ENCODE measurements around the gene APBA3. TPM values are rescaled to one million over a fixed set of nuclear protein-coding genes. Genes with fewer than 3 reads are reported as not detected.

Gene APBA3
- total RNA-seq, 1 experiment from 2014 or later = 34.0 TPM

DNA sequence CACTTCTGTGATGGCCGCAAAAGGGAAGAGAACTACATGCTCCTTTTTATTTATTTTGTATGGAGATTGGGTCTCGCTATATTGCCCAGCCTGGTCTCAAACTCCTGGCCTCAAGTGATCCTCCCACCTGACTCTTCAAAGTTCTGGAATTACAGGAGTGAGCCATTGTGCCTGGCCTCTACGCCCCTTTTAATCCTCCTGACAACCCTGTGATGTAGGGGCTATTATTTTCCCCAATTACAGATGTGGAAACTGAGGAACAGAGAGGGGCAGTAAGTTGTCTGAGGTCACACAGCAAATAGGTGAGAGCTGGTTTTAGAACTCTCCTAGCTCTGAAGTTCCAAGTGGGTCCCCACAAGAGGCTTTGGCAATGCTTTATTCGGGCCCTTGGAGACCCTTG, 41.6 kb downstream of the APBA3 start:
- TF ChIP-seq TCF7L2 (IDR thresholded peaks at IDR 0.05; ENCODE audit: low read depth, low read length) = no peak
- TF ChIP-seq, protein P1, sequence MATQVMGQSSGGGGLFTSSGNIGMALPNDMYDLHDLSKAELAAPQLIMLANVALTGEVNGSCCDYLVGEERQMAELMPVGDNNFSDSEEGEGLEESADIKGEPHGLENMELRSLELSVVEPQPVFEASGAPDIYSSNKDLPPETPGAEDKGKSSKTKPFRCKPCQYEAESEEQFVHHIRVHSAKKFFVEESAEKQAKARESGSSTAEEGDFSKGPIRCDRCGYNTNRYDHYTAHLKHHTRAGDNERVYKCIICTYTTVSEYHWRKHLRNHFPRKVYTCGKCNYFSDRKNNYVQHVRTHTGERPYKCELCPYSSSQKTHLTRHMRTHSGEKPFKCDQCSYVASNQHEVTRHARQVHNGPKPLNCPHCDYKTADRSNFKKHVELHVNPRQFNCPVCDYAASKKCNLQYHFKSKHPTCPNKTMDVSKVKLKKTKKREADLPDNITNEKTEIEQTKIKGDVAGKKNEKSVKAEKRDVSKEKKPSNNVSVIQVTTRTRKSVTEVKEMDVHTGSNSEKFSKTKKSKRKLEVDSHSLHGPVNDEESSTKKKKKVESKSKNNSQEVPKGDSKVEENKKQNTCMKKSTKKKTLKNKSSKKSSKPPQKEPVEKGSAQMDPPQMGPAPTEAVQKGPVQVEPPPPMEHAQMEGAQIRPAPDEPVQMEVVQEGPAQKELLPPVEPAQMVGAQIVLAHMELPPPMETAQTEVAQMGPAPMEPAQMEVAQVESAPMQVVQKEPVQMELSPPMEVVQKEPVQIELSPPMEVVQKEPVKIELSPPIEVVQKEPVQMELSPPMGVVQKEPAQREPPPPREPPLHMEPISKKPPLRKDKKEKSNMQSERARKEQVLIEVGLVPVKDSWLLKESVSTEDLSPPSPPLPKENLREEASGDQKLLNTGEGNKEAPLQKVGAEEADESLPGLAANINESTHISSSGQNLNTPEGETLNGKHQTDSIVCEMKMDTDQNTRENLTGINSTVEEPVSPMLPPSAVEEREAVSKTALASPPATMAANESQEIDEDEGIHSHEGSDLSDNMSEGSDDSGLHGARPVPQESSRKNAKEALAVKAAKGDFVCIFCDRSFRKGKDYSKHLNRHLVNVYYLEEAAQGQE (IDR thresholded peaks at IDR 0.05; ENCODE audit: insufficient read depth in 1 of 2, low read depth in 2 of 2, low read length in 1 of 2) = no peak
- TF ChIP-seq POLR2AphosphoS5 (IDR thresholded peaks at IDR 0.05; ENCODE audit: low read depth, low read length) = no peak
- TF ChIP-seq CTCF (IDR thresholded peaks at IDR 0.05) = no peak
- no peak for TF ChIP-seq SIN3A (IDR thresholded peaks at IDR 0.05; ENCODE audit: borderline replicate concordance, insufficient read depth, low read depth, low read length)
- in situ Hi-C loops (cut with HindIII; ENCODE audit: low pct_unique_long_range_greater_than_20kb, low sequenced_read_pairs) = no loop called here
- Histone ChIP-seq H3K27ac (ENCODE audit: low read length) (no peak overlapping the region), H3K4me1 (ENCODE audit: control insufficient read depth, insufficient read depth, low read length) (peaks cover 8% of the 10 kb centered on the region), H3K9me3 (ENCODE audit: control insufficient read depth, insufficient read depth, low read depth, low read length) (no peaks in the 10 kb centered on the region), H3K4me3 (ENCODE audit: low read depth in 2 of 2, low read length in 2 of 2) (no peak overlapping the region), H3K27me3 (ENCODE audit: control insufficient read depth, insufficient read depth, low read length) (no peaks in the 10 kb centered on the region), H3K36me3 (ENCODE audit: control insufficient read depth, insufficient read depth, low read length) (no peaks in the 10 kb centered on the region)
- ChIA-PET POLR2A (no interaction called here), CTCF (no interaction called here)
- no TSS peak for BruUV-seq (replicated peaks)
- ATAC-seq (no peak), DNase-seq (ENCODE audit: low read depth, low spot score) (no peak)
- intact Hi-C loops (cut with micrococcal nuclease; ENCODE audit: unreplicated experiment) = no loop called here

- in situ Hi-C loops (cut with HindIII; ENCODE audit: low pct_unique_long_range_greater_than_20kb, low sequenced_read_pairs) = no loop called here
- H3K27ac ChIP-seq (ENCODE audit: low read length) = no peak overlapping the region
- intact Hi-C loops (cut with micrococcal nuclease; ENCODE audit: unreplicated experiment) = no loop called here
- H3K36me3 ChIP-seq (ENCODE audit: control insufficient read depth, insufficient read depth, low read length) = no peaks in the 10 kb centered on the region
- TF ChIP-seq, protein P1 (IDR thresholded peaks at IDR 0.05; ENCODE audit: insufficient read depth in 1 of 2, low read depth in 2 of 2, low read length in 1 of 2) = no peak
- TF ChIP-seq TCF7L2 (IDR thresholded peaks at IDR 0.05; ENCODE audit: low read depth, low read length) (no peak), CTCF (IDR thresholded peaks at IDR 0.05) (no peak), SIN3A (IDR thresholded peaks at IDR 0.05; ENCODE audit: borderline replicate concordance, insufficient read depth, low read depth, low read length) (no peak), POLR2AphosphoS5 (IDR thresholded peaks at IDR 0.05; ENCODE audit: low read depth, low read length) (no peak)
- no peak for ATAC-seq
- no peak for DNase-seq (ENCODE audit: low read depth, low spot score)
- CTCF ChIA-PET = interaction anchor here (0.7 kb wide), 2 partner anchors 224 to 234 kb away, joined by 4 to 6 read pairs; no protein-coding TSS in a partner anchor
- H3K4me3 ChIP-seq (ENCODE audit: low read depth in 2 of 2, low read length in 2 of 2) = no peak overlapping the region
- H3K9me3 ChIP-seq (ENCODE audit: control insufficient read depth, insufficient read depth, low read depth, low read length) = no peaks in the 10 kb centered on the region
- H3K4me1 ChIP-seq (ENCODE audit: control insufficient read depth, insufficient read depth, low read length) = 0 out of 2 replicates have a peak, but pooled peaks cover 5% of the 10 kb centered on the region
- H3K27me3 ChIP-seq (ENCODE audit: control insufficient read depth, insufficient read depth, low read length) = no peaks in the 10 kb centered on the region
- no TSS peak for BruUV-seq (replicated peaks)
- POLR2A ChIA-PET = no interaction called here
These were observed 45.3 kb downstream of the APBA3 start for GRCh38 chr19:3716147-3716668.

All from Panc1 (cell line).